Natural killer cell (primary cell): ENCODE results near the gene ZNF778. TPM values are rescaled to one million over a fixed set of nuclear protein-coding genes. Genes with fewer than 3 reads are reported as not detected.

ENCODE experiments used
- ATAC-seq, 3 donors: fragments of 150-1000 bp in 2 of 3; fragments of 200-7000 bp in 1 of 3; cut with Tn5 transposase; 1 replicate in 1 of 3; 2 replicates in 2 of 3; pipeline ENCODE4 v1.10.0; 2021; ENCODE audit warnings: mild to moderate bottlenecking in 2 of 3, moderate library complexity in 2 of 3
- DNase-seq, 2 donors: peaks; one replicate each; pipeline versions ENCODE4 v3.0.0 to v3.0.0-alpha.2; 2013 to 2021; ENCODE audit warnings: mixed read lengths in 1 of 2
- H3K27ac ChIP-seq: one replicate; pipeline ENCODE4 v1.5.1; 2013; ENCODE audit warnings: mild to moderate bottlenecking, low read length
- H3K27me3 ChIP-seq: one replicate; pipeline ENCODE4 v1.6.1; 2013; ENCODE audit warnings: low read length; ENCODE audit not compliant: control insufficient read depth, insufficient read depth
- H3K36me3 ChIP-seq: one replicate; pipeline ENCODE4 v1.6.1; 2013; ENCODE audit warnings: low read length; ENCODE audit not compliant: control insufficient read depth, insufficient read depth
- H3K4me1 ChIP-seq: one replicate; pipeline ENCODE4 v1.6.1; 2013; ENCODE audit warnings: low read length; ENCODE audit not compliant: control insufficient read depth, insufficient read depth
- H3K4me3 ChIP-seq: one replicate; pipeline ENCODE4 v1.5.1; 2013; ENCODE audit warnings: low read length
- H3K9me3 ChIP-seq: one replicate; pipeline ENCODE4 v1.6.1; 2013; ENCODE audit warnings: low read length; ENCODE audit not compliant: control insufficient read depth, insufficient read depth
- H3K27ac Mint-ChIP-seq, 2 donors: one replicate each; pipeline ENCODE4 v1.8.0; 2022; ENCODE audit warnings: mild to moderate bottlenecking in 2 of 2, mixed read lengths in 2 of 2, moderate library complexity in 1 of 2
- H3K27me3 Mint-ChIP-seq, 2 donors: one replicate each; pipeline ENCODE4 v1.8.0; 2022; ENCODE audit warnings: low read depth in 2 of 2, mixed read lengths in 2 of 2
- H3K36me3 Mint-ChIP-seq: one replicate; pipeline ENCODE4 v1.8.0; 2022; ENCODE audit warnings: mixed read lengths
- H3K4me1 Mint-ChIP-seq, 2 donors: one replicate each; pipeline ENCODE4 v1.8.0; 2022; ENCODE audit warnings: mixed read lengths in 2 of 2
- H3K4me3 Mint-ChIP-seq: one replicate; pipeline ENCODE4 v1.8.0; 2022; ENCODE audit warnings: mild to moderate bottlenecking, moderate library complexity, mixed read lengths
- H3K9me3 Mint-ChIP-seq, 2 donors: one replicate each; pipeline ENCODE4 v1.8.0; 2022; ENCODE audit warnings: mixed read lengths in 2 of 2
- WGBS: methylation state at CpG from one replicate; pipeline ENCODE4 v1.1.7; 2013; ENCODE audit warnings: missing lambda C conversion rate; ENCODE audit not compliant: insufficient coverage; 5-methylcytosine and 5-hydroxymethylcytosine counted together
- intact Hi-C: fragments of 100-400 bp; cut with micrococcal nuclease; formaldehyde crosslinking; loops from one replicate; pipeline ENCODE4 v1.14.2; 2022
- total RNA-seq, 4 donors: library from RNA; stranded (reverse); fragments of 120-200 nt in 1 of 4; gene quantifications; one replicate each; pipeline versions ENCODE4 v1.2.3 to v1.2.4, GENCODE V29; 2013 to 2022
- TF ChIP-seq, protein P1 (sequence below): fragments of 200-600 bp; IDR thresholded peaks from one replicate; pipeline ENCODE4 v1.8.0; 2022; ENCODE audit warnings: antibody characterized with exemption

Gene ZNF778
- total RNA-seq, 3 donors from 2014 or later (not counting 1 experiment from before 2014, with no cell fraction given) = 7.0 to 14.1 (median 11.8) TPM

DNA sequence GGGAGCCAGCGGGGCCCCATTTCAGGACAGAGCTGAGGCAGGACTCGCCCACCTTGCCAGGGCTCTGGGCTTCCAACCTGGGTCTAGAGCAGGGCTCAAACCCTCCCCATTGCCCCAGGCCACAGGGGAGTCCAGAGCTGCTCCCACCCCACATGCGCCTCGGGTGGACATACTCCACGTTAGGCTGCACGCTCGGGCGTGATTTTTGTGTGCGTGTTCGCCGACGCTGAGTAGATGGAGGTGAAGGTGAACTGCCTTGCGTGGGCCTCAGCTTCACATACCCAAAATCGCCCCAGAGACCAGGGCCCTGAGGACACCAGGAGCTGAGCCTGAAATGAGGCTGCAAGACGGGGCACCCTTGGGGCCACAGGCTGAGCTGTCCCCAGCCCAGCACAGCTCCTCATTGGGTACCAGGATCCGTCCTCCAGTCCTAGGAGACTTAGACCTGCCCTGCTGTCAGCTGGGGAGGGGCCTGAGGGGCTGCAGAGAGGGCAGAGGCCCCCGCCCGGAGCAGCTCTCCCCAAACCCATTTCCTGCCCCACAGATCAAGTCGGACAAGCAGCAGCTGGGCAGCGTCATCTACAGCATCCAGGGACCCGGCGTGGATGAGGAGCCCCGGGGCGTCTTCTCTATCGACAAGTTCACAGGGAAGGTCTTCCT, 37.7 kb upstream of the ZNF778 start:
- TF ChIP-seq, protein P1, sequence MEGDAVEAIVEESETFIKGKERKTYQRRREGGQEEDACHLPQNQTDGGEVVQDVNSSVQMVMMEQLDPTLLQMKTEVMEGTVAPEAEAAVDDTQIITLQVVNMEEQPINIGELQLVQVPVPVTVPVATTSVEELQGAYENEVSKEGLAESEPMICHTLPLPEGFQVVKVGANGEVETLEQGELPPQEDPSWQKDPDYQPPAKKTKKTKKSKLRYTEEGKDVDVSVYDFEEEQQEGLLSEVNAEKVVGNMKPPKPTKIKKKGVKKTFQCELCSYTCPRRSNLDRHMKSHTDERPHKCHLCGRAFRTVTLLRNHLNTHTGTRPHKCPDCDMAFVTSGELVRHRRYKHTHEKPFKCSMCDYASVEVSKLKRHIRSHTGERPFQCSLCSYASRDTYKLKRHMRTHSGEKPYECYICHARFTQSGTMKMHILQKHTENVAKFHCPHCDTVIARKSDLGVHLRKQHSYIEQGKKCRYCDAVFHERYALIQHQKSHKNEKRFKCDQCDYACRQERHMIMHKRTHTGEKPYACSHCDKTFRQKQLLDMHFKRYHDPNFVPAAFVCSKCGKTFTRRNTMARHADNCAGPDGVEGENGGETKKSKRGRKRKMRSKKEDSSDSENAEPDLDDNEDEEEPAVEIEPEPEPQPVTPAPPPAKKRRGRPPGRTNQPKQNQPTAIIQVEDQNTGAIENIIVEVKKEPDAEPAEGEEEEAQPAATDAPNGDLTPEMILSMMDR = no peak
- Histone ChIP-seq H3K9me3 (no peaks in the 10 kb centered on the region), H3K4me3 (no peak overlapping the region), H3K36me3 (no peaks in the 10 kb centered on the region), H3K27ac (no peak overlapping the region), H3K27me3 (no peaks in the 10 kb centered on the region), H3K4me1 (peaks cover 7% of the 10 kb centered on the region)
- H3K27ac Mint-ChIP-seq = no peak overlapping the region
- no peak overlapping the region for H3K4me3 Mint-ChIP-seq
- WGBS = 91% methylated on average over 25 of the region's 25 CpGs
- no peak for DNase-seq
- H3K4me1 Mint-ChIP-seq = no peaks in the 10 kb centered on the region
- no peaks in the 10 kb centered on the region for H3K27me3 Mint-ChIP-seq
- no peaks in the 10 kb centered on the region for H3K9me3 Mint-ChIP-seq
- no peak for ATAC-seq
- intact Hi-C loops = no loop called here
- no peaks in the 10 kb centered on the region for H3K36me3 Mint-ChIP-seq

DNA sequence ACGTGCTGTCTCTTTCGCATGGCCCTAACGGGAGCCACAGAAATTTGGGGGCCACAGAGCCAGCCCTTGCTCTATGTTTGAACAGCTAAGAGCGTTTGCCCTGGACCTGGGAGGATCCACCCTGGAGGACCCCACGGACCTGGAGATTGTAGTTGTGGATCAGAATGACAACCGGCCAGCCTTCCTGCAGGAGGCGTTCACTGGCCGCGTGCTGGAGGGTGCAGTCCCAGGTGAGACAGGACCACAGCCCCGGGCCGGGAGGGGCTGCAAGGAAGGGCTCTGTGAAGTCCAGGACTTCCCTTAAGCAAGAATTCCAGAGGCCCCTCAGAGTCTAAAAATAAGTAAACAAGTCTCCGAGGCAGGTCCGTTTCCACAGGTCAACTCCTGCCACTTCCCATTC, 34.0 kb upstream of the ZNF778 start:
- H3K4me3 Mint-ChIP-seq = no peak overlapping the region
- Histone ChIP-seq H3K4me1 (no peaks in the 10 kb centered on the region), H3K9me3 (no peaks in the 10 kb centered on the region), H3K27me3 (no peaks in the 10 kb centered on the region), H3K36me3 (no peaks in the 10 kb centered on the region), H3K4me3 (no peak overlapping the region), H3K27ac (no peak overlapping the region)
- ATAC-seq = no peak
- no peaks in the 10 kb centered on the region for H3K9me3 Mint-ChIP-seq
- WGBS = 79% methylated on average over 13 of the region's 13 CpGs
- no peak overlapping the region for H3K27ac Mint-ChIP-seq
- H3K4me1 Mint-ChIP-seq = peaks cover 0 to 5% of the 10 kb centered on the region in 2 donors
- no peaks in the 10 kb centered on the region for H3K27me3 Mint-ChIP-seq
- no peak for DNase-seq
- TF ChIP-seq, protein P1 = no peak
- H3K36me3 Mint-ChIP-seq = no peaks in the 10 kb centered on the region
- intact Hi-C loops = no loop called here

DNA sequence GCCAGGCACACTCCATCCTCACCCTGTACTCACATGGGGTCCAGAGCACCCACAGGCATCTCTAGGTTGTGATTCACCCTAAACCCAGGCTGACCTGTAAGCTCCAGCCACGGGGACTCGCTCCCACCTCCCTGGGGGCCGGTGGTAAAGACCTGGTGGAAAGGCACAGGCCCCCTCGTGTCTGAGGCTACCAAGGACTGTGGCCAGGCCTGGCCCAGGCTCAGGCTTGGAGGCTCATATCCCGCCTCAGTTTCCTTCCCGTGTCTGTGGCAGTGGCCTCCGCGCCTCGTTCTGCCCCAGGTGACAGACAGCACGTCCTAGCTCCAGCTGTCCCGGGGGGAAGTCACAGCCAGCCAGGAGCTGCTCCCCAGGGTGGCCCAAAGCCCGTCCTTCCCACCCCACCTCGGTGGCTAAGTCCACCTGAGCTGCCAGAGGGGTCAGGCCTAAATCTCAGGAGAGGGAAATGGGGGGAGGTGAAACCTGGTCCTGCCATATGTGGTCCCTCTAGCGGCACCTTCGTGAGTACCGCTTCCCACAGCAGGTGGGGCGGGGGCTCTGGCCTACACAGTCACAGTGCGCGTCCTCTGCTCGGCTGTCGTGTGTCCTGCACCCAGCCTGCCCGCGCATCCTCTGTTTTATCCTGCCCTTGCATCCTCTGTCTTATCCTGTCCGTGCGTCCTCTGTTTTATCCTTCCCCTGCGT, 33.4 kb upstream of the ZNF778 start:
- DNase-seq = no peak
- Mint-ChIP-seq H3K36me3 (no peaks in the 10 kb centered on the region), H3K4me3 (no peak overlapping the region), H3K27me3 (no peaks in the 10 kb centered on the region), H3K9me3 (no peaks in the 10 kb centered on the region), H3K27ac (no peak overlapping the region), H3K4me1 (peaks cover 0 to 8% of the 10 kb centered on the region in 2 donors)
- Histone ChIP-seq H3K36me3 (no peaks in the 10 kb centered on the region), H3K9me3 (no peaks in the 10 kb centered on the region), H3K27ac (no peak overlapping the region), H3K27me3 (no peaks in the 10 kb centered on the region), H3K4me3 (no peak overlapping the region), H3K4me1 (no peaks in the 10 kb centered on the region)
- WGBS = 89% methylated on average over 26 of the region's 26 CpGs
- TF ChIP-seq, protein P1 = no peak
- intact Hi-C loops = no loop called here
- ATAC-seq = no peak

DNA sequence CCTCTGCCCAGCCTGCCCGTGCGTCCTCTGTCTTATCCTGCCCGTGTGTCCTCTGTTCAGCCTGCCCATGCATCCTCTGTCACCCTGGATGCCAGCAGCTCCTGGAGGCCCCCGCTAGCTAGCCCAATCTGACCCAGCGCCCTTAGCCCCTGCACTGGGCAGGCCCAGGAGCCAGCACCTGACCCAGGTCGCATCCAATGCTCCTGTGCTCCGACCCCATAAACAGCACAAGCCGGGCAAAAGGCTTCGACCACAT, 32.9 kb upstream of the ZNF778 start:
- Mint-ChIP-seq H3K4me1 (peaks cover 0 to 11% of the 10 kb centered on the region in 2 donors), H3K27me3 (no peaks in the 10 kb centered on the region), H3K9me3 (no peaks in the 10 kb centered on the region), H3K4me3 (no peak overlapping the region), H3K27ac (no peak overlapping the region), H3K36me3 (no peaks in the 10 kb centered on the region)
- no peak overlapping the region for H3K27ac ChIP-seq
- TF ChIP-seq, protein P1 = no peak
- 82% methylated on average over 9 of the region's 9 CpGs for WGBS
- H3K4me1 ChIP-seq = no peaks in the 10 kb centered on the region
- no peaks in the 10 kb centered on the region for H3K27me3 ChIP-seq
- no peak for ATAC-seq
- H3K36me3 ChIP-seq = no peaks in the 10 kb centered on the region
- no peak overlapping the region for H3K4me3 ChIP-seq
- intact Hi-C loops = no loop called here
- no peak for DNase-seq
- no peaks in the 10 kb centered on the region for H3K9me3 ChIP-seq
